Measurements from ENCODE around the gene NHERF1.

DNA sequence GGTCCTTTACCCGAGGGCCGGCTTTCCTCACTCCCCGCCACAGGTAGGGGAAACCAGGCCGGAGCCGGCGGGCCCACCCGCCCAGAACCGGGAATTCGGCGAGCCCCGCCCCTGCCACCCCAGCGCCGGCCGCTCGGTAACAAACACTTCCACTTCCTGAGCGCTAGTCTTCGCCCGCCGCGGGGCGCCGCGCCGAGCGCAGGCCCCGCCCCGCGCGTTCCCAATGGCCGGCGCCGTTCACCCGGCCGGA is 224 bp upstream of the NHERF1 start:
- TF ChIP-seq, protein P1, sequence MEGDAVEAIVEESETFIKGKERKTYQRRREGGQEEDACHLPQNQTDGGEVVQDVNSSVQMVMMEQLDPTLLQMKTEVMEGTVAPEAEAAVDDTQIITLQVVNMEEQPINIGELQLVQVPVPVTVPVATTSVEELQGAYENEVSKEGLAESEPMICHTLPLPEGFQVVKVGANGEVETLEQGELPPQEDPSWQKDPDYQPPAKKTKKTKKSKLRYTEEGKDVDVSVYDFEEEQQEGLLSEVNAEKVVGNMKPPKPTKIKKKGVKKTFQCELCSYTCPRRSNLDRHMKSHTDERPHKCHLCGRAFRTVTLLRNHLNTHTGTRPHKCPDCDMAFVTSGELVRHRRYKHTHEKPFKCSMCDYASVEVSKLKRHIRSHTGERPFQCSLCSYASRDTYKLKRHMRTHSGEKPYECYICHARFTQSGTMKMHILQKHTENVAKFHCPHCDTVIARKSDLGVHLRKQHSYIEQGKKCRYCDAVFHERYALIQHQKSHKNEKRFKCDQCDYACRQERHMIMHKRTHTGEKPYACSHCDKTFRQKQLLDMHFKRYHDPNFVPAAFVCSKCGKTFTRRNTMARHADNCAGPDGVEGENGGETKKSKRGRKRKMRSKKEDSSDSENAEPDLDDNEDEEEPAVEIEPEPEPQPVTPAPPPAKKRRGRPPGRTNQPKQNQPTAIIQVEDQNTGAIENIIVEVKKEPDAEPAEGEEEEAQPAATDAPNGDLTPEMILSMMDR (conservative IDR thresholded peaks at IDR 0.05) = no peak
- TF ChIP-seq EZH2 (IDR thresholded peaks at IDR 0.05; ENCODE audit: low read depth) = no peak
